GM12801 (cell line): ENCODE data around the gene DOCK1.

ENCODE experiments used
- CTCF ChIP-seq: IDR thresholded peaks from one replicate; pipeline ENCODE4 v1.5.1; 2011; ENCODE audit warnings: control low read depth; ENCODE audit not compliant: insufficient read length; ENCODE audit errors: extremely low read depth

Gene DOCK1

GRCh38 chr10:127149501-127150081 lies 244.4 kb downstream of the DOCK1 start:
- no peak for TF ChIP-seq CTCF

GRCh38 chr10:127150136-127150535 lies 244.9 kb downstream of the DOCK1 start:
- TF ChIP-seq CTCF, result no peak

- no peak for TF ChIP-seq CTCF
These were observed 246.3 kb downstream of the DOCK1 start for GRCh38 chr10:127151541-127151940.

- no peak for TF ChIP-seq CTCF
These were observed 246.9 kb downstream of the DOCK1 start for GRCh38 chr10:127151981-127152699.

GRCh38 chr10:127153181-127153580 lies 248.0 kb downstream of the DOCK1 start:
- no peak for TF ChIP-seq CTCF

GRCh38 chr10:127154831-127155620 lies 249.8 kb downstream of the DOCK1 start:
- no peak for TF ChIP-seq CTCF

GRCh38 chr10:127157089-127157488 lies 251.9 kb downstream of the DOCK1 start:
- no peak for TF ChIP-seq CTCF
